Breast epithelium (tissue), 4 donors: ENCODE results near the gene DYSF. TPM values are rescaled to one million over a fixed set of nuclear protein-coding genes. Genes with fewer than 3 reads are reported as not detected.

Experiments
- DNase-seq, 2 donors: peaks; one replicate each; pipeline ENCODE4 v3.0.0-alpha.2; 2019; ENCODE audit warnings: low spot score in 2 of 2
- H3K27ac ChIP-seq, 2 donors: fragments of 200-600 bp; sonication (generic) in 1 of 2; one replicate each; pipeline ENCODE4 v1.5.1; 2016 to 2019; ENCODE audit warnings: mild to moderate bottlenecking in 1 of 2
- H3K27me3 ChIP-seq, 2 donors: fragments of 200-600 bp; sonication (generic) in 1 of 2; one replicate each; pipeline versions ENCODE4 v1.5.1 to v1.6.0; 2017 to 2019; ENCODE audit warnings: control low read depth in 1 of 2, mild to moderate bottlenecking in 1 of 2
- H3K36me3 ChIP-seq: fragments of 200-600 bp; one replicate; pipeline ENCODE4 v1.5.1; 2019
- H3K4me1 ChIP-seq, 2 donors: fragments of 200-600 bp; sonication (generic); one replicate each; pipeline ENCODE4 v1.5.1; 2016 to 2019; ENCODE audit warnings: control low read depth in 1 of 2
- H3K4me3 ChIP-seq, 3 donors: fragments of 200-600 bp; sonication (generic); 1 replicate in 2 of 3; 2 replicates in 1 of 3; pipeline ENCODE4 v1.5.1; 2016 to 2019; ENCODE audit warnings: mild to moderate bottlenecking in 3 of 3, moderate library complexity in 2 of 3
- H3K9me3 ChIP-seq, 2 donors: fragments of 200-600 bp; sonication (generic) in 1 of 2; one replicate each; pipeline ENCODE4 v1.5.1; 2016 to 2019; ENCODE audit warnings: control low read depth in 1 of 2
- CTCF ChIP-seq, 3 donors: fragments of 450-650 bp; IDR thresholded peaks; one replicate each; pipeline ENCODE4 v1.5.1; 2016 to 2017; ENCODE audit warnings: antibody characterized with exemption in 3 of 3, mild to moderate bottlenecking in 3 of 3, moderate library complexity in 3 of 3
- POLR2A ChIP-seq: fragments of 450-650 bp; IDR thresholded peaks from one replicate; pipeline ENCODE4 v1.6.1; 2016; ENCODE audit warnings: antibody characterized with exemption, mild to moderate bottlenecking, moderate library complexity
- POLR2AphosphoS5 ChIP-seq, 3 donors: sonication (generic); formaldehyde crosslinking; IDR thresholded peaks; one replicate each; pipeline ENCODE4 v1.6.1; 2017; ENCODE audit warnings: antibody characterized with exemption in 3 of 3
- intact Hi-C: fragments of 100-400 bp; cut with DNase I; formaldehyde crosslinking; loops from one replicate; pipeline ENCODE4 v1.15.1; 2023; ENCODE audit warnings: low total_unique reads
- total RNA-seq, 3 donors: library from RNA; depleted of rRNA; stranded (reverse); fragments of >200 nt; gene quantifications; one replicate each; pipeline ENCODE4 v1.1.0, GENCODE V29; 2016

DYSF gene
- total RNA-seq, 3 donors from 2014 or later, result 3.0 to 15.7 (median 4.8) TPM

- H3K4me1 ChIP-seq, result no peaks in the 10 kb centered on the region
- no peak overlapping the region for H3K27ac ChIP-seq
- H3K9me3 ChIP-seq, result no peaks in the 10 kb centered on the region
- H3K4me3 ChIP-seq, result no peak overlapping the region
- intact Hi-C loops, result loop anchor here (10.0 kb wide), 1 partner anchor 579 kb away; no protein-coding TSS in a partner anchor
- H3K27me3 ChIP-seq, result no peaks in the 10 kb centered on the region
- no peak for DNase-seq
- TF ChIP-seq POLR2AphosphoS5 (IDR thresholded peaks at IDR 0.05), result no peak
- TF ChIP-seq POLR2A, result no peak
- no peak for TF ChIP-seq CTCF (IDR thresholded peaks at IDR 0.05)
- H3K36me3 ChIP-seq, result no peaks in the 10 kb centered on the region
These were observed 102.6 kb downstream of the DYSF start for GRCh38 chr2:71555798-71556454.

GRCh38 chr2:71556692-71557250 is 103.4 kb downstream of the DYSF start:
- Histone ChIP-seq H3K9me3 (no peaks in the 10 kb centered on the region), H3K27ac (no peak overlapping the region), H3K27me3 (no peaks in the 10 kb centered on the region), H3K36me3 (no peaks in the 10 kb centered on the region), H3K4me1 (no peaks in the 10 kb centered on the region), H3K4me3 (no peak overlapping the region)
- intact Hi-C loops, result loop anchor here (10.0 kb wide), 1 partner anchor 578 kb away; no protein-coding TSS in a partner anchor
- TF ChIP-seq POLR2A (no peak), POLR2AphosphoS5 (IDR thresholded peaks at IDR 0.05) (no peak), CTCF (IDR thresholded peaks at IDR 0.05) (no peak)
- DNase-seq, result no peak

DNA sequence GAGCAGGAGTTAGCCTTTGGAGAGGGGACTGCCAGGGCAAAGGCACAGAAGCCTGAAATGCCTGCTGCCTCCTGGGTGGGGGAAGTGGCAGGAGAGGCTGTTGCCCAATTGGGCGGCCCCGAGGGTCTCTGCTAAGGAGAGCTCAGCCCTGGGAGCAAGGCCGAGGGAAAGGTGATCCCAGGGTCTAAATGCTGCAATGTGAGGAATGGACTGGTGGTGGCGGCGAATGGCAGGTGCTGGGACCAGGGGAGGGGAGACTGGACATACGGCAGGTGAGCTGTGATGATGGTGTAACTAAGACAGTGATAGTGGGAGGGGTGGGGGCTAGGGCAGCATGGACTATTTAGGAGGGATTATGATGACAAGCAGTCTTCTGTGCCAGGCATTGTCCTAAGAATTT is 104.0 kb downstream of the DYSF start:
- no peak overlapping the region for H3K27ac ChIP-seq
- H3K9me3 ChIP-seq, result no peaks in the 10 kb centered on the region
- intact Hi-C loops, result loop anchor here (10.0 kb wide), 1 partner anchor 577 kb away; no protein-coding TSS in a partner anchor
- no peak for DNase-seq
- H3K4me1 ChIP-seq, result no peaks in the 10 kb centered on the region
- TF ChIP-seq CTCF (IDR thresholded peaks at IDR 0.05) (no peak), POLR2AphosphoS5 (IDR thresholded peaks at IDR 0.05) (no peak), POLR2A (no peak)
- no peaks in the 10 kb centered on the region for H3K36me3 ChIP-seq
- no peak overlapping the region for H3K4me3 ChIP-seq
- H3K27me3 ChIP-seq, result no peaks in the 10 kb centered on the region

GRCh38 chr2:71558300-71559051 is 105.1 kb downstream of the DYSF start:
- no peak overlapping the region for H3K27ac ChIP-seq
- H3K4me1 ChIP-seq, result no peaks in the 10 kb centered on the region
- no peak overlapping the region for H3K4me3 ChIP-seq
- intact Hi-C loops, result loop anchor here (10.0 kb wide), 1 partner anchor 576 kb away; no protein-coding TSS in a partner anchor
- no peak for TF ChIP-seq CTCF (IDR thresholded peaks at IDR 0.05)
- TF ChIP-seq POLR2A, result no peak
- TF ChIP-seq POLR2AphosphoS5 (IDR thresholded peaks at IDR 0.05), result no peak
- H3K9me3 ChIP-seq, result no peaks in the 10 kb centered on the region
- H3K27me3 ChIP-seq, result no peaks in the 10 kb centered on the region
- DNase-seq, result no peak
- H3K36me3 ChIP-seq, result no peaks in the 10 kb centered on the region
